GM12878 (cell line): ENCODE measurements around the gene SLITRK1. TPM values are rescaled to one million over a fixed set of nuclear protein-coding genes. Genes with fewer than 3 reads are reported as not detected.

ENCODE experiments used
- ATAC-seq: fragments of 200-7000 bp; cut with Tn5 transposase; 3 replicates; pipeline ENCODE4 v1.9.1; 2020; ENCODE audit warnings: mild to moderate bottlenecking, moderate library complexity
- Bru-seq: library from RNA; stranded (reverse); fragments of 400-500 nt; gene quantifications from one replicate; lab custom pipeline; 2021; lab: Mats Ljungman, UMichigan
- BruChase-seq, 2 experiments: library from RNA; stranded (reverse); fragments of 400-500 nt; gene quantifications; one replicate each; lab custom pipeline; 2021; lab: Mats Ljungman, UMichigan
- BruUV-seq: library from RNA; stranded (reverse); fragments of 400-500 nt; replicated peaks from 2 replicates; lab custom pipeline; 2021; lab: Mats Ljungman, UMichigan
- CTCF ChIA-PET: fragments of 300-600 bp; sonication (Branson Sonifier 250); formaldehyde crosslinking; extraction: SDS; loops from one replicate; lab custom pipeline; 2021; ENCODE audit warnings: inconsistent platforms; lab: Yijun Ruan, JAX
- POLR2A ChIA-PET: fragments of 350-600 bp; formaldehyde crosslinking; extraction: SDS; loops from one replicate; lab custom pipeline; 2021; ENCODE audit warnings: inconsistent platforms; lab: Charles Lee
- RAD21 ChIA-PET: fragments of 300-600 bp; sonication (Branson Sonifier 250); formaldehyde crosslinking; loops from one replicate; lab custom pipeline; 2023; ENCODE audit warnings: antibody characterized with exemption; ENCODE audit not compliant: unreplicated experiment; lab: Charles Lee
- SMC1A ChIA-PET: fragments of 300-600 bp; sonication (Branson Sonifier 250); formaldehyde crosslinking; loops from one replicate; lab custom pipeline; 2023; ENCODE audit not compliant: unreplicated experiment, uncharacterized antibody; lab: Charles Lee
- DNase-seq: peaks from one replicate; pipeline ENCODE4 v3.0.0-alpha.2; 2011; ENCODE audit warnings: low read depth, low spot score
- FAIRE-seq: peaks from 3 replicates; lab custom pipeline; 2011; peaks lifted over from hg19 to GRCh38; lab: Jason Lieb, UNC
- H2AFZ ChIP-seq: 2 replicates; pipeline ENCODE4 v1.6.0; 2011; ENCODE audit warnings: low read depth, low read length, control low read depth; ENCODE audit not compliant: control insufficient read depth
- H3K27ac ChIP-seq: 2 replicates; pipeline ENCODE4 v1.5.1; 2011; ENCODE audit warnings: control low read depth; ENCODE audit not compliant: control insufficient read depth, insufficient read depth
- H3K27me3 ChIP-seq, 2 experiments: replicated peaks in 1 of 2; 2 replicates each; pipeline versions ENCODE4 v1.6.0 to v1.6.1; 2011; ENCODE audit warnings: low read length in 1 of 2; ENCODE audit not compliant: control insufficient read depth in 2 of 2, insufficient read depth in 2 of 2
- H3K36me3 ChIP-seq, 2 experiments: 2 replicates each; pipeline ENCODE4 v1.5.1; 2011; ENCODE audit warnings: low read length in 1 of 2; ENCODE audit not compliant: control insufficient read depth in 2 of 2, insufficient read depth in 2 of 2
- H3K4me1 ChIP-seq: 2 replicates; pipeline ENCODE4 v1.6.1; 2011; ENCODE audit warnings: mild to moderate bottlenecking, low read length, moderate library complexity, mixed read lengths; ENCODE audit not compliant: control insufficient read depth, insufficient read depth
- H3K4me2 ChIP-seq: 2 replicates; pipeline ENCODE4 v1.6.0; 2011; ENCODE audit warnings: control low read depth; ENCODE audit not compliant: control insufficient read depth, insufficient read depth
- H3K4me3 ChIP-seq: fragments of 200-600 bp; sonication (generic); 2 replicates; pipeline ENCODE4 v1.5.1; 2016
- H3K79me2 ChIP-seq: 2 replicates; pipeline ENCODE4 v1.6.0; 2011; ENCODE audit warnings: low read length; ENCODE audit not compliant: control insufficient read depth, insufficient read depth
- H3K9ac ChIP-seq: 2 replicates; pipeline ENCODE4 v1.8.0; 2011; ENCODE audit warnings: low read length, control low read depth, mixed read lengths; ENCODE audit not compliant: control insufficient read depth, insufficient read depth
- H3K9me3 ChIP-seq: replicated peaks from 3 replicates; pipeline ENCODE4 v1.5.1; 2011; ENCODE audit warnings: mild to moderate bottlenecking, low read length; ENCODE audit not compliant: control insufficient read depth, insufficient read depth
- H4K20me1 ChIP-seq: 2 replicates; pipeline ENCODE4 v1.6.0; 2011; ENCODE audit not compliant: control insufficient read depth, insufficient read depth
- ATF7 ChIP-seq: fragments of 450-650 bp; IDR thresholded peaks from 2 replicates; pipeline ENCODE4 v1.6.1; 2016; ENCODE audit warnings: low read depth, mild to moderate bottlenecking
- FOS ChIP-seq: IDR thresholded peaks from 3 replicates; pipeline ENCODE4 v1.6.1; 2011; ENCODE audit warnings: borderline replicate concordance; ENCODE audit not compliant: insufficient read length; ENCODE audit errors: extremely low read depth
- HDGF ChIP-seq: fragments of 450-650 bp; IDR thresholded peaks from 2 replicates; pipeline ENCODE4 v1.6.1; 2016; ENCODE audit warnings: antibody characterized with exemption
- JUNB ChIP-seq: IDR thresholded peaks from 2 replicates; pipeline ENCODE4 v1.6.1; 2016; ENCODE audit warnings: antibody characterized with exemption, mild to moderate bottlenecking
- NFIC ChIP-seq: IDR thresholded peaks from 2 replicates; pipeline ENCODE4 v1.6.1; 2012; ENCODE audit warnings: low read depth, mild to moderate bottlenecking, inconsistent platforms, low read length, moderate library complexity
- NFYA ChIP-seq: IDR thresholded peaks from 2 replicates; pipeline ENCODE4 v1.6.1; 2011; ENCODE audit warnings: low read depth, mild to moderate bottlenecking, low read length, improper control_type of control experiment, borderline replicate concordance
- REST ChIP-seq: IDR thresholded peaks from 2 replicates; pipeline ENCODE4 v1.6.1; 2012; ENCODE audit warnings: mild to moderate bottlenecking, low read depth, low read length
- RUNX3 ChIP-seq: IDR thresholded peaks from 2 replicates; pipeline ENCODE4 v1.6.1; 2012; ENCODE audit warnings: low read length, inconsistent platforms
- SMAD1 ChIP-seq: fragments of 450-650 bp; IDR thresholded peaks from 2 replicates; pipeline ENCODE4 v1.6.1; 2018; ENCODE audit warnings: mild to moderate bottlenecking, low read depth; ENCODE audit not compliant: partially characterized antibody
- SPI1 ChIP-seq: IDR thresholded peaks from 2 replicates; pipeline ENCODE4 v1.6.1; 2011; ENCODE audit warnings: low read depth, mild to moderate bottlenecking, low read length, moderate library complexity, borderline replicate concordance; ENCODE audit not compliant: insufficient read depth
- SRF ChIP-seq, 2 experiments: IDR thresholded peaks; 2 replicates each; pipeline ENCODE4 v1.6.1; 2011; ENCODE audit warnings: low read depth in 2 of 2, low read length in 2 of 2, mild to moderate bottlenecking in 1 of 2, moderate library complexity in 1 of 2
- WGBS: methylation state at CpG from one replicate; pipeline ENCODE4 v1.1.6; 2016; ENCODE audit warnings: low lambda C conversion rate; ENCODE audit not compliant: insufficient replicate concordance, insufficient coverage; ENCODE audit errors: missing lambda C conversion rate; 5-methylcytosine and 5-hydroxymethylcytosine counted together
- in situ Hi-C: fragments of 300-500 bp; cut with MboI; formaldehyde crosslinking; loops from 9 replicates; pipeline ENCODE4 v1.14.3; 2018; ENCODE audit warnings: mixed read lengths
- intact Hi-C: fragments of 100-400 bp; cut with micrococcal nuclease; formaldehyde crosslinking; loops from one replicate; pipeline ENCODE4 v1.14.2; 2022; ENCODE audit not compliant: unreplicated experiment
- long read RNA-seq, 2 experiments: library from polyadenylated mRNA; unstranded; transcript quantifications; one replicate each; pipeline ENCODE4 v2.0.0, GENCODE V29; 2019 to 2020
- polyA minus RNA-seq, 3 experiments: library from RNA; depleted of rRNA, polyadenylated mRNA; stranded (reverse); fragments of >200 nt; gene quantifications; 2 replicates each; pipeline ENCODE4 v1.2.3, GENCODE V29; 2011
- polyA plus RNA-seq, 11 experiments: library from polyadenylated mRNA; depleted of rRNA in 4 of 11; unstranded in 6 of 11; stranded (reverse) in 5 of 11; fragments of >200 nt; fragmentation: Nextera tagmentation in 4 of 11; fragmentation: Illumina TruSeq in 1 of 11; extraction: Ambion mirVana in 4 of 11; extraction: Trizol in 1 of 11; gene quantifications; 1 replicate in 1 of 11; 2 replicates in 10 of 11; pipeline versions ENCODE4 v1.2.1 to v1.2.3, GENCODE V29; 2011 to 2016; ENCODE audit warnings: inconsistent platforms in 2 of 11, missing spikeins in 2 of 11, low read depth in 1 of 11
- total RNA-seq, 4 experiments: library from RNA; depleted of rRNA in 3 of 4; stranded (reverse); fragments of >200 nt in 3 of 4; fragmentation: Illumina TruSeq in 1 of 4; extraction: Trizol in 1 of 4; gene quantifications; 2 replicates each; pipeline versions ENCODE4 v1.2.1 to v1.2.3, GENCODE V29; 2013 to 2021
- TF ChIP-seq, protein P1 (sequence below): fragments of 450-650 bp; formaldehyde crosslinking; IDR thresholded peaks from 2 replicates; pipeline ENCODE4 v1.5.0; 2022; ENCODE audit warnings: mild to moderate bottlenecking, missing genetic modification characterization

The SLITRK1 gene
- total RNA-seq (2013; cell fraction: nucleolus; rRNA removed): 0.19 TPM in 1 of 2 replicates, not detected in the other
- total RNA-seq (2014; rRNA removed): 0.33 and 0.45 TPM in 2 replicates
- 0.27 and 0.28 TPM in 2 replicates for total RNA-seq (2014; rRNA removed; fragmentation: Illumina TruSeq; extraction: Trizol)
- total RNA-seq (2021): 0.38 and 0.40 TPM in 2 replicates
- not detected for polyA plus RNA-seq (2011; ENCODE audit: low read depth)
- polyA plus RNA-seq (2011; rRNA removed): 0.12 and 0.14 TPM in 2 replicates
- polyA plus RNA-seq (2011; cell fraction: cytosol; rRNA removed): 0.10 and 0.12 TPM in 2 replicates
- polyA plus RNA-seq (2011; cell fraction: nucleus; rRNA removed): 0.34 and 0.43 TPM in 2 replicates
- polyA plus RNA-seq (2012): 0.03 TPM in 1 of 2 replicates, not detected in the other
- polyA plus RNA-seq (2014; fragmentation: Illumina TruSeq; extraction: Trizol): 0.27 and 0.29 TPM in 2 replicates
- polyA plus RNA-seq (2014; fragmentation: Nextera tagmentation; extraction: Ambion mirVana): under 1 TPM; 0.03 to 0.07 TPM
- polyA plus RNA-seq (2014; rRNA removed): 0.24 and 0.29 TPM in 2 replicates
- under 1 TPM; 0.10 to 0.78 TPM for polyA plus RNA-seq (2016; fragmentation: Nextera tagmentation; extraction: Ambion mirVana)
- 0.22 and 0.36 TPM in 2 replicates for polyA minus RNA-seq (2011; rRNA and poly(A)+ RNA removed)
- not detected in 2 replicates for polyA minus RNA-seq (2011; cell fraction: cytosol; rRNA and poly(A)+ RNA removed)
- 0.36 and 0.77 TPM in 2 replicates for polyA minus RNA-seq (2011; cell fraction: nucleus; rRNA and poly(A)+ RNA removed)
- percentile 7 among the genes with signal in this experiment for Bru-seq, nascent RNA
- BruChase-seq, experiment 1, labeled RNA remaining after a 6-hour chase: percentile 24 among the genes with signal in this experiment
- BruChase-seq, experiment 2, labeled RNA remaining after a 2-hour chase: percentile 18 among the genes with signal in this experiment
- long read RNA-seq, experiment 1: 0 reads
- long read RNA-seq, experiment 2: 0 reads

DNA sequence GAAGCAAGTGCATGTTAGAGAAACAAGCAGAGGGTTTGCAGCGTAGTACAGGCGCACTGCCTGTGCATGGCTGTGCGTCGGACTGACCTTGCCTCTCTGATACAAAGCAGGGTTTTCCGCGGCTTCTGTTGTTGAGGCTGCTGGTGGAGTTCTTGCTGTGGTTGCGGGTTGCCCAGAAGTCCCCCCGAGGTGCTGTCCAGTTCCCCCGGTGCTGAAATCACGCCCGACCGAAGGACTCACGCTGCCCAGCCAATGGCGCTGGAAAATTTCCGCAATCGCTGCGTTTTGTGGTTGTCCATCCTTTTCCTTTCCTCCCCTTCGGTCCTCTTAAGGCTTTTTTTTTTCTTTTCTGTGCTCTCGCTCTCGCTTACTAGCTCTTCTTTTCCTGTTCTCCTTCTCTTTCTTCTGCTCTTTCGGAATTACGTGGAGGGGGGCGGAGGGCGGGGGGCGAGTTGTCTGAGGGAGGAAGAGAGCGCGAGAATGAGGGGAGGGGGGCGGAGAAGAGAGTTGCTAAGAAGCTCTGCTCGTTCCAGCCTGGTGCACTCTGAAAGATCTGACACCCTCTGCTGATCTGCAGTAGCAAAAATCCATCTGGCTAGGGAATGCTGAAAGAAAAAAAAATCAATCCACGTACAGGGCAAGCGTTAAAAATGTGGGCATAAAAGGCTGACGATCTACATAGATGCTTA is at the start of gene SLITRK1:
SLITRK1 (minus strand) TSS at position 558 of the 689 bp plus-strand sequence. CDS start 967 bp downstream, outside the sequence.
- Histone ChIP-seq H3K27ac (no peak within 1 kb of the TSS), H3K4me1 (no peaks in the 10 kb centered on the region), H3K27me3 (no peaks in the 10 kb centered on the region), H3K4me2 (no peak within 1 kb of the TSS), H3K9ac (no peak within 1 kb of the TSS), H3K9me3 (peaks cover 2% of the 10 kb centered on the region; the same call in 1 of the 3 replicates), H4K20me1 (no peaks in the 10 kb centered on the region), H3K4me3 (no peak within 1 kb of the TSS), H3K36me3 (no peaks in the 10 kb centered on the region), H2AFZ (no peak within 1 kb of the TSS), H3K79me2 (no peaks in the 10 kb centered on the region)
- 7% methylated on average over 24 of the region's 32 CpGs for WGBS
- peak; percentile 92 for ATAC-seq
- FAIRE-seq: no peak
- CTCF ChIA-PET: no interaction called here
- no TSS peak for BruUV-seq
- intact Hi-C loops: no loop called here
- peak; percentile 9 for DNase-seq
- SMC1A ChIA-PET: no interaction called here
- TF ChIP-seq HDGF: no peak
- TF ChIP-seq NFIC: no peak
- no peak for TF ChIP-seq ATF7
- peak; percentile 72 for TF ChIP-seq RUNX3
- TF ChIP-seq SRF (IDR thresholded peaks at IDR 0.05; ENCODE audit: low read depth in 2 of 2, low read length in 2 of 2): no peak
- TF ChIP-seq NFYA: no peak
- TF ChIP-seq, protein P1, sequence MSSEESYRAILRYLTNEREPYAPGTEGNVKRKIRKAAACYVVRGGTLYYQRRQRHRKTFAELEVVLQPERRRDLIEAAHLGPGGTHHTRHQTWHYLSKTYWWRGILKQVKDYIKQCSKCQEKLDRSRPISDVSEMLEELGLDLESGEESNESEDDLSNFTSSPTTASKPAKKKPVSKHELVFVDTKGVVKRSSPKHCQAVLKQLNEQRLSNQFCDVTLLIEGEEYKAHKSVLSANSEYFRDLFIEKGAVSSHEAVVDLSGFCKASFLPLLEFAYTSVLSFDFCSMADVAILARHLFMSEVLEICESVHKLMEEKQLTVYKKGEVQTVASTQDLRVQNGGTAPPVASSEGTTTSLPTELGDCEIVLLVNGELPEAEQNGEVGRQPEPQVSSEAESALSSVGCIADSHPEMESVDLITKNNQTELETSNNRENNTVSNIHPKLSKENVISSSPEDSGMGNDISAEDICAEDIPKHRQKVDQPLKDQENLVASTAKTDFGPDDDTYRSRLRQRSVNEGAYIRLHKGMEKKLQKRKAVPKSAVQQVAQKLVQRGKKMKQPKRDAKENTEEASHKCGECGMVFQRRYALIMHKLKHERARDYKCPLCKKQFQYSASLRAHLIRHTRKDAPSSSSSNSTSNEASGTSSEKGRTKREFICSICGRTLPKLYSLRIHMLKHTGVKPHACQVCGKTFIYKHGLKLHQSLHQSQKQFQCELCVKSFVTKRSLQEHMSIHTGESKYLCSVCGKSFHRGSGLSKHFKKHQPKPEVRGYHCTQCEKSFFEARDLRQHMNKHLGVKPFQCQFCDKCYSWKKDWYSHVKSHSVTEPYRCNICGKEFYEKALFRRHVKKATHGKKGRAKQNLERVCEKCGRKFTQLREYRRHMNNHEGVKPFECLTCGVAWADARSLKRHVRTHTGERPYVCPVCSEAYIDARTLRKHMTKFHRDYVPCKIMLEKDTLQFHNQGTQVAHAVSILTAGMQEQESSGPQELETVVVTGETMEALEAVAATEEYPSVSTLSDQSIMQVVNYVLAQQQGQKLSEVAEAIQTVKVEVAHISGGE (CRISPR knock-in tag): no peak
- peak; percentile 96 for TF ChIP-seq REST
- no peak for TF ChIP-seq JUNB
- TF ChIP-seq SMAD1: no peak
- no peak for TF ChIP-seq FOS
- TF ChIP-seq SPI1: no peak
- in situ Hi-C loops: no loop called here
- POLR2A ChIA-PET: no interaction called here
- RAD21 ChIA-PET: no interaction called here
